ENCODE measurements around the gene IGF2R. TPM values are rescaled to one million over a fixed set of nuclear protein-coding genes. Genes with fewer than 3 reads are reported as not detected.
"Not testable (repeated sequence)": the region's sequence is repeated elsewhere in the genome, so short reads cannot be mapped to it uniquely, and the experiment has no call there.

Gene IGF2R
- total RNA-seq, 2 experiments from 2014 or later: 73.5 to 75.5 TPM

GRCh38 chr6:160120087-160120486, 151.2 kb downstream of the IGF2R start:
- ChIA-PET CTCF (interaction anchor here (1.1 kb wide), 1 partner anchor 18 kb away, joined by 5 read pairs; no protein-coding TSS in a partner anchor), POLR2A (no interaction called here)
- no peak overlapping the region for H3K4me3 Mint-ChIP-seq
- DNase-seq: no peak
- intact Hi-C loops (cut with micrococcal nuclease): no loop called here
- H3K9me3 Mint-ChIP-seq: peaks cover 5% of the 10 kb centered on the region
- peaks cover 10% of the 10 kb centered on the region for H3K36me3 Mint-ChIP-seq
- H3K4me1 Mint-ChIP-seq (ENCODE audit: low read depth): no peaks in the 10 kb centered on the region
- H3K27me3 Mint-ChIP-seq: no peaks in the 10 kb centered on the region
- H3K27ac Mint-ChIP-seq: no peak overlapping the region

GRCh38 chr6:160121558-160121957, 152.7 kb downstream of the IGF2R start, which contains the start of gene SLC22A1:
Gene SLC22A1, plus strand, starts transcription at chr6:160121815. Its CDS starts 121 bp downstream, at chr6:160121936.
- H3K27me3 Mint-ChIP-seq: no peaks in the 10 kb centered on the region
- intact Hi-C loops (cut with micrococcal nuclease): no loop called here
- CTCF ChIA-PET: interaction anchor here (1.4 kb wide), 1 partner anchor 412 kb away, joined by 3 read pairs; no protein-coding TSS in a partner anchor

GRCh38 chr6:160121981-160122380, 153.1 kb downstream of the IGF2R start:
- Mint-ChIP-seq H3K27ac (no peak overlapping the region), H3K9me3 (peaks cover 5% of the 10 kb centered on the region), H3K27me3 (no peaks in the 10 kb centered on the region), H3K4me1 (ENCODE audit: low read depth) (no peaks in the 10 kb centered on the region), H3K36me3 (peaks cover 10% of the 10 kb centered on the region), H3K4me3 (no peak overlapping the region)
- intact Hi-C loops (cut with micrococcal nuclease): no loop called here
- ChIA-PET POLR2A (interaction anchor here (0.6 kb wide), 1 partner anchor 15 kb away, joined by 3 read pairs; no protein-coding TSS in a partner anchor), CTCF (interaction anchor here (1.4 kb wide), 1 partner anchor 411 kb away, joined by 3 read pairs; no protein-coding TSS in a partner anchor)
- DNase-seq: no peak

More at GRCh38 chr6:160121558-160121957, 152.7 kb downstream of the IGF2R start, which contains the start of gene SLC22A1:
- H3K9me3 Mint-ChIP-seq: peaks cover 5% of the 10 kb centered on the region
- POLR2A ChIA-PET: no interaction called here
- DNase-seq: no peak
- H3K36me3 Mint-ChIP-seq: peaks cover 10% of the 10 kb centered on the region
- H3K27ac Mint-ChIP-seq: no peak within 1 kb of the TSS
- no peaks in the 10 kb centered on the region for H3K4me1 Mint-ChIP-seq (ENCODE audit: low read depth)
- H3K4me3 Mint-ChIP-seq: no peak within 1 kb of the TSS

GRCh38 chr6:160122744-160123143, 153.9 kb downstream of the IGF2R start:
- Mint-ChIP-seq H3K27me3 (no peaks in the 10 kb centered on the region), H3K4me3 (no peak overlapping the region), H3K9me3 (peaks cover 4% of the 10 kb centered on the region), H3K27ac (no peak overlapping the region), H3K4me1 (ENCODE audit: low read depth) (no peaks in the 10 kb centered on the region), H3K36me3 (peaks cover 5% of the 10 kb centered on the region)
- no peak for DNase-seq
- ChIA-PET POLR2A (interaction anchor here (0.6 kb wide), 1 partner anchor 16 kb away, joined by 3 read pairs; no protein-coding TSS in a partner anchor), CTCF (interaction anchor here (1.4 kb wide), 1 partner anchor 411 kb away, joined by 3 read pairs; no protein-coding TSS in a partner anchor)
- intact Hi-C loops (cut with micrococcal nuclease): no loop called here

- Mint-ChIP-seq H3K9me3 (no peaks in the 10 kb centered on the region), H3K27ac (no peak overlapping the region), H3K27me3 (no peaks in the 10 kb centered on the region), H3K4me1 (ENCODE audit: low read depth) (no peaks in the 10 kb centered on the region), H3K36me3 (peaks cover 3% of the 10 kb centered on the region), H3K4me3 (no peak overlapping the region)
- POLR2A ChIA-PET: no interaction called here
- CTCF ChIA-PET: no interaction called here
- no peak for DNase-seq
- intact Hi-C loops (cut with micrococcal nuclease): no loop called here
Measured at GRCh38 chr6:160124007-160124406, 155.1 kb downstream of the IGF2R start.

- Mint-ChIP-seq H3K4me1 (ENCODE audit: low read depth) (no peaks in the 10 kb centered on the region), H3K27me3 (no peaks in the 10 kb centered on the region), H3K36me3 (no peaks in the 10 kb centered on the region), H3K4me3 (no peak overlapping the region), H3K9me3 (no peaks in the 10 kb centered on the region), H3K27ac (no peak overlapping the region)
- intact Hi-C loops (cut with micrococcal nuclease): no loop called here
- POLR2A ChIA-PET: no interaction called here
- CTCF ChIA-PET: no interaction called here
- no peak for DNase-seq
Measured at GRCh38 chr6:160124605-160125004, 155.7 kb downstream of the IGF2R start.

GRCh38 chr6:160125105-160125504, 156.2 kb downstream of the IGF2R start:
- POLR2A ChIA-PET; H3K36me3 Mint-ChIP-seq; H3K9me3 Mint-ChIP-seq; H3K4me1 Mint-ChIP-seq (ENCODE audit: low read depth); H3K4me3 Mint-ChIP-seq; intact Hi-C loops (cut with micrococcal nuclease); DNase-seq; H3K27ac Mint-ChIP-seq; CTCF ChIA-PET; H3K27me3 Mint-ChIP-seq: not testable (repeated sequence)

- DNase-seq: no peak
- ChIA-PET POLR2A (no interaction called here), CTCF (interaction anchor here (1.3 kb wide), 1 partner anchor 11 kb away, joined by 4 read pairs; no protein-coding TSS in a partner anchor)
- no peaks in the 10 kb centered on the region for H3K27me3 Mint-ChIP-seq
- intact Hi-C loops (cut with micrococcal nuclease): no loop called here
- no peak overlapping the region for H3K27ac Mint-ChIP-seq
- no peaks in the 10 kb centered on the region for H3K36me3 Mint-ChIP-seq
- no peaks in the 10 kb centered on the region for H3K4me1 Mint-ChIP-seq (ENCODE audit: low read depth)
- H3K4me3 Mint-ChIP-seq: no peak overlapping the region
- no peaks in the 10 kb centered on the region for H3K9me3 Mint-ChIP-seq
Measured at GRCh38 chr6:160127270-160128124, 158.6 kb downstream of the IGF2R start.

- Mint-ChIP-seq H3K27ac (no peak overlapping the region), H3K9me3 (no peaks in the 10 kb centered on the region), H3K36me3 (no peaks in the 10 kb centered on the region), H3K27me3 (no peaks in the 10 kb centered on the region), H3K4me3 (no peak overlapping the region), H3K4me1 (ENCODE audit: low read depth) (peaks cover 1% of the 10 kb centered on the region)
- CTCF ChIA-PET: interaction anchor here (1.3 kb wide), 1 partner anchor 10 kb away, joined by 4 read pairs; no protein-coding TSS in a partner anchor
- intact Hi-C loops (cut with micrococcal nuclease): no loop called here
- POLR2A ChIA-PET: no interaction called here
- no peak for DNase-seq
Measured at GRCh38 chr6:160128125-160128683, 159.3 kb downstream of the IGF2R start.

GRCh38 chr6:160128879-160129516, 160.1 kb downstream of the IGF2R start:
- intact Hi-C loops (cut with micrococcal nuclease): no loop called here
- Mint-ChIP-seq H3K27me3 (no peaks in the 10 kb centered on the region), H3K4me1 (ENCODE audit: low read depth) (peaks cover 2% of the 10 kb centered on the region), H3K36me3 (no peaks in the 10 kb centered on the region), H3K9me3 (no peaks in the 10 kb centered on the region), H3K27ac (no peak overlapping the region), H3K4me3 (no peak overlapping the region)
- ChIA-PET POLR2A (no interaction called here), CTCF (interaction anchor here (1.1 to 1.3 kb wide), 2 partner anchors 9 to 10 kb away, joined by 3 to 4 read pairs; no protein-coding TSS in a partner anchor)
- DNase-seq: no peak

GRCh38 chr6:160129881-160130615, 161.2 kb downstream of the IGF2R start:
- Mint-ChIP-seq H3K9me3 (no peaks in the 10 kb centered on the region), H3K36me3 (no peaks in the 10 kb centered on the region), H3K27me3 (no peaks in the 10 kb centered on the region), H3K4me3 (no peak overlapping the region), H3K27ac (no peak overlapping the region), H3K4me1 (ENCODE audit: low read depth) (peaks cover 2% of the 10 kb centered on the region)
- DNase-seq: no peak
- intact Hi-C loops (cut with micrococcal nuclease): no loop called here
- POLR2A ChIA-PET: no interaction called here
- CTCF ChIA-PET: interaction anchor here (1.1 kb wide), 1 partner anchor 8 kb away, joined by 3 read pairs; no protein-coding TSS in a partner anchor
